Measurements from ENCODE around the gene NCDN.
"Not testable (repeated sequence)": the region's sequence is repeated elsewhere in the genome, so short reads cannot be mapped to it uniquely, and the experiment has no call there.

DNA sequence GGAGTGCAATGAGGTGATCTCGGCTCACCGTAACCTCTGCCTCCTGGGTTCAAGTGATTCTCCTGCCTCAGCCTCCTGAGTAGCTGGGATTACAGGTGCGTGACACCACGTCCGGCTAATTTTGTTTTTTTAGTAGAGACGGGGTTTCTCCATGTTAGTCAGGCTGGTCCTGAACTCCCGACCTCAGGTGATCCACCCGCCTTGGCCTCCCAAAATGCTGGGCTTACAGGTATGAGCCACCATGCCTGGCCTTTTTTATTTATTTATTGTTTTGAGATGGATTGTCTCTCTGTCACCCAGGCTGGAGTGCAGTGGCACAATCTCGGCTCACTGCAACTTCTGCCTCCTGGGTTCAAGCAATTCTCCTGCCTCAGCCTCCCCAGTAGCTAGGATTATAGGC, 24.0 kb downstream of the NCDN start:
- TF ChIP-seq, protein P1, sequence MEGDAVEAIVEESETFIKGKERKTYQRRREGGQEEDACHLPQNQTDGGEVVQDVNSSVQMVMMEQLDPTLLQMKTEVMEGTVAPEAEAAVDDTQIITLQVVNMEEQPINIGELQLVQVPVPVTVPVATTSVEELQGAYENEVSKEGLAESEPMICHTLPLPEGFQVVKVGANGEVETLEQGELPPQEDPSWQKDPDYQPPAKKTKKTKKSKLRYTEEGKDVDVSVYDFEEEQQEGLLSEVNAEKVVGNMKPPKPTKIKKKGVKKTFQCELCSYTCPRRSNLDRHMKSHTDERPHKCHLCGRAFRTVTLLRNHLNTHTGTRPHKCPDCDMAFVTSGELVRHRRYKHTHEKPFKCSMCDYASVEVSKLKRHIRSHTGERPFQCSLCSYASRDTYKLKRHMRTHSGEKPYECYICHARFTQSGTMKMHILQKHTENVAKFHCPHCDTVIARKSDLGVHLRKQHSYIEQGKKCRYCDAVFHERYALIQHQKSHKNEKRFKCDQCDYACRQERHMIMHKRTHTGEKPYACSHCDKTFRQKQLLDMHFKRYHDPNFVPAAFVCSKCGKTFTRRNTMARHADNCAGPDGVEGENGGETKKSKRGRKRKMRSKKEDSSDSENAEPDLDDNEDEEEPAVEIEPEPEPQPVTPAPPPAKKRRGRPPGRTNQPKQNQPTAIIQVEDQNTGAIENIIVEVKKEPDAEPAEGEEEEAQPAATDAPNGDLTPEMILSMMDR (IDR thresholded peaks at IDR 0.05): not testable (repeated sequence)
- TF ChIP-seq ATF1 (CRISPR knock-in tag; IDR thresholded peaks at IDR 0.05): not testable (repeated sequence)

Data from WTC11 (cell line).